ENCODE measurements around the gene DNASE1.
"Not testable (repeated sequence)": the region's sequence is repeated elsewhere in the genome, so short reads cannot be mapped to it uniquely, and the experiment has no call there.

DNASE1 gene, protein sequence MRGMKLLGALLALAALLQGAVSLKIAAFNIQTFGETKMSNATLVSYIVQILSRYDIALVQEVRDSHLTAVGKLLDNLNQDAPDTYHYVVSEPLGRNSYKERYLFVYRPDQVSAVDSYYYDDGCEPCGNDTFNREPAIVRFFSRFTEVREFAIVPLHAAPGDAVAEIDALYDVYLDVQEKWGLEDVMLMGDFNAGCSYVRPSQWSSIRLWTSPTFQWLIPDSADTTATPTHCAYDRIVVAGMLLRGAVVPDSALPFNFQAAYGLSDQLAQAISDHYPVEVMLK

DNA sequence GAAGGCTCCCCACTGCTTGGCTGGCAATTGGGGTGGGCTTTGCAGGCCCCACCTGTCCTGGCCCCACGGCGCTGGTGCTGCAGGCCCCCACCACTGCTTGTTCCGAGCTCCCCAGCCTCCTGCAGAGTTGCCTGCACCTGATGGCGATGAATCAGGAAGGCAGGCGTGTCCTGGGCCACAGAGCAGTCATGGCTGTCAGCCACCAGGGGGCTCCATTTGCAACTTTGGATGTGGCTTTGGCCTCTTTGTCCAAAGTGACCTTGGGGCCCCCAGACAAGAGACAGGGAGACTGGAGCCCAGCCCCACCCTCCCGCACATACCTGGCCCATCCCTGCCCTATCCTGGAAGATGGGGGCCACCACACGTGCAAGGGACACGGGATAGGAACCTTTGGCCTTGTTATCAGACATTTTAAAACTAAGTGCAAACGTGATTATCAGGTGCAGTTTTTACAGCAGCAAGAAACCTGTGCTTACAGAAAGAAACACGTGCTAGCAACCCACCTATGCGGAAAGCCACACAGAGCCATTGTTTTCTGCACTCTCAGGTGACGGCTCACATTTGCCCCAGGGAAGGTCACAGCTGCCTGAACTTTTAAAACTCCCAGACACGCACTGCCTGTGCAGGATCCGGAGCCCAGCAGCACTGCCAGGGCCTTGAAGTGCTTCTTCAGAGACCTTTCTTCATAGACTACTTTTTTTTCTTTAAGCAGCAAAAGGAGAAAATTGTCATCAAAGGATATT, at the start of gene DNASE1:
Gene DNASE1 (plus strand): TSS at position 443 of the 743 bp plus-strand sequence. CDS start 683 bp downstream, outside the sequence.
- DNase-seq = no peak

DNA sequence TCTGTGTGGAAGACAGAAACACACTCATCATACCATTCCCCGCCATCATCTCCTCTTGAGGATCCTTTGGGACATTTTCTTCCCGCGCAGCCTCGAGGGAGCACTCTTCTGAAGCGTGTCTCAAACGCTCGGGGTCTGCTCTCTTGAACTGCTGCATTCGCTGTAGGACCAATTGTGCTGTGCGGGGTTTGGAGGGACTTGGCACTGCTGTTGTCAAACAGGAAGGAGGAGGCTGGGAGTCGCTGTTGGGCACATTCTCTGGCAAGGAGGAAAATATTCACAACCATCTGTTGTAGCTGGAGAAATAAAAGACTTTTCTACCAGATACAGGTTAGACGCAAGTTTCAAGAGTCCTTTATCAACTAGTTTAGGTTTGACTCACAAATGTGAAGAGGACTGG, 48.0 kb upstream of the DNASE1 start:
- no peak for DNase-seq

DNA sequence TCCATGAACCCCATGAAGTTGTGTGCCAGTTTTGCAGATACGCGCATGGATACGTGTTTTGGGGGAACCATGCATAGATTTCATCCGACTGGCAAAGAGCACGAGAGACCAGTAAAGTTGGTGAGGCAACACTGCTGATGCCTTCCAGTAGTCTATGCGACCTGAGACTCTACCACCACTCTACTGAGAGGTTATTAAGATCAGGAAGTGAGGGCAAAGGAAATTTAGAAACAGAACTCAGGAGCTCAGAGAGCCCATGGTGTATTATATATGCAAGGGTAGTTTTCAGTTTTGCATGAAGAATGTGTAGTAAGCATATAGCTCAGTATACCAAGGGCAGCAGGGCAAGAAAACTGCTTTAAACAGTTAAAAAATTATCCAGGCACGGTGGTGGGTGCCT, 47.3 kb upstream of the DNASE1 start:
- no peak for DNase-seq

DNA sequence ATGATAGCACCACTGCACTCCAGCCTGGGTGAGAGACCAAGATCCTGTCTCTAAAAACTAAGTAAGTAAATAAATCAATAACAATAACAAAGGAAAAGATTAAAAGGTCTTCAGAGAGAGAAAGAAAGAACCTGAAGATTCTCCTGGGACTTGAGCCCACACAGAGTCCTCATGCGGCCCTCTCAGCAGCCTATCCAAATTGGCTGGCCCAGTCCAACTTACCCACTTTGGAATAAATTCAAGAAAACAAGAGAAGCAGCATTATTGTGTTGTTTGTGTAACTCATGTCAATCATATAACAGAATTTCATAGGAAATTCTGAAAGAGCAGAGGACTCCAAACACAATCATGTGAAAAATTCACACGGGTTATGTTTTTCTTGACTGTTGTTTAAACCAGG, 46.9 kb upstream of the DNASE1 start:
- no peak for DNase-seq

DNA sequence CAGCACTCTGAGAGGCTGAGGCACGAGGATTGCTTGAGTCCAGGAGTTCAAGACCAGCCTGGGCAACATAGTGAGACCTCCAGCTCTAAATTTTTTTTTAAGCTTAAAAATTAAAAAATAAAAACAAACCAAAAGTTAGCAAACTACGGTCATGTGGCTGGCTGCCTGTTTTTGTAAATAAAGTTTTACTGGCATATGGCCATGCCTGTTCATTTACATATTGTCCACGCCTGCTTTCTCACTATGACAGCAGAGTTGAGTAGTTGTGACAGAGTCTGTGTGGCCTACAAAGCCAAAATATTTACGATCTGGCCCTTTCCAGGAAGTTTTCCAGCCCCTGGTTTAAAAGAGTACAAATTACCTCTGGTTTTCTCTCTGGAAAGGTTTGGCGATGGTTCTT, 46.4 kb upstream of the DNASE1 start:
- DNase-seq = no peak

DNA sequence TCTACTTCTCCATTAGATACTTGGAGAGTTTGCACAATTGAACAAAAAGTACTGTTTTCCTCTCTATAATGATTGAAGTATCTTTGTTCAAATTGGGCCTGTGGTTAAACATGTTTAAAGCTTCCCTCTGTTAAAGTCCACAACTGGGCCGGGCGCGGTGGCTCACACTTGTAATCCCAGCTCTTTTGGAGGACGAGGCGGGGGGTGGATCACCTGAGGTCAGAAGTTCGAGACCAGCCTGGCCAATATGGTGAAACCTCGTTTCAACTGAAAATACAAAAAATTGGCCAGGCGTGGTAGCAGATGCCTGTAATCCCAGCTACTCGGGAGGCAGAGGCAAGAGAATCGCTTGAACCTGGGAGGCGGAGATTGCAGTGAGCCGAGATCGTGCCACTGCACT, 45.5 kb upstream of the DNASE1 start:
- DNase-seq = not testable (repeated sequence)

DNA sequence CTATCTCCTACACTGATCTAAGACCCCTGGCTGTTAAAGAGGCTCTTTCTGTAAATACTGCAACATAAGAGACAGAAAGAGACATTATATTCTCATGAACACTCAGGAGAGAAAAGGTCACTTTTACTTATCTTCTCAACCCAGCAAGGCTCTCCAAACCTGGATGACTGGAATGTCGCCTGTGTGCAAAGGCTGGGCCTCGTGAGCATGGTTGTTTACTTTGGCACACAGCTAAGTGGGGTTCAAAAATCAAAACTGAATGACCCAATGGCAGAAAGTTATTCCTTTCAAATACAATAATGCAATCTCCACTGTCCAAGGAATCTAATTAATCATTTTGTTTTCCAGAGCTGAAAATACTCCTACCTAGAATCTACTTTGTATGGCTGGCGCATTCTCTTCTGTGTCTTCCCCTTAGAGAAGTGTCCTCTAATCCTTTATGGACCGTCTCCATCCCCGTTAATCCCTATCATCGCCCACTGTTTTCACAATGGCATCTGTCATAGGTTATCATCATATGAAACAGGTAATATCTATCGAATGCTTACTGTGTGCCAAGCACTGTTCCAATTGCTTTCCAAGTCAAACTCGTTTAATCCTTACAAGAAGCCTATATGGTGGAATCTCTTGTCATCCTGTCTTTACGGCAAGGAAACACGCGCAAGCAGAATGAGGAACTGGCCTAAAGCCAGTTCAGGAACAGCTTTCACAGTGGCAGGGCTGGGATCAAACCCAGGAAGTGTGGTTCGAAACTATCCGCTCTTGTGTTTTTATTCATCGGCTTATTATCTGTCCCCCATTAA, 44.4 kb upstream of the DNASE1 start:
- no peak for DNase-seq

DNA sequence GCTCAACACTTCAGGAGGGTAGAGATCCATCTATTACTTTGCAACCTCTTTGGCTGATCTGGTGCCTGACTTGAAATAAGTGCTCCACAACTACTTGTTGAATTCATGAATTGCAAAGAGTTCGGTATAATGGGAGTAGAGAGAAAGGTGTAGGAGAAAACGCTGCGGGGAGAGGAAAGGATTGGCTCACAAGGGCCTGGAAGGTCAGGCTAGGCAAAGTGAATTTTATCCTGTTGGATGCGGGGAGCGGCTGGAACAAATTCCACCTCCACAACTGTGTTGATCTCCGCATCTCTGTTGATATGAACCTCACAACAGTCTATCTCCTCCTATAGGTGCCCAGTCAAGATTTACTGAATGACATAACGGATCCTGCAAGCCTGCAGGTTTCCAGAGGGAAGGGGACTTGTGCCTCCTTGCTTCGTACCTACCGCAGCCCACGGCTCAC, 43.8 kb upstream of the DNASE1 start:
- DNase-seq = no peak

DNA sequence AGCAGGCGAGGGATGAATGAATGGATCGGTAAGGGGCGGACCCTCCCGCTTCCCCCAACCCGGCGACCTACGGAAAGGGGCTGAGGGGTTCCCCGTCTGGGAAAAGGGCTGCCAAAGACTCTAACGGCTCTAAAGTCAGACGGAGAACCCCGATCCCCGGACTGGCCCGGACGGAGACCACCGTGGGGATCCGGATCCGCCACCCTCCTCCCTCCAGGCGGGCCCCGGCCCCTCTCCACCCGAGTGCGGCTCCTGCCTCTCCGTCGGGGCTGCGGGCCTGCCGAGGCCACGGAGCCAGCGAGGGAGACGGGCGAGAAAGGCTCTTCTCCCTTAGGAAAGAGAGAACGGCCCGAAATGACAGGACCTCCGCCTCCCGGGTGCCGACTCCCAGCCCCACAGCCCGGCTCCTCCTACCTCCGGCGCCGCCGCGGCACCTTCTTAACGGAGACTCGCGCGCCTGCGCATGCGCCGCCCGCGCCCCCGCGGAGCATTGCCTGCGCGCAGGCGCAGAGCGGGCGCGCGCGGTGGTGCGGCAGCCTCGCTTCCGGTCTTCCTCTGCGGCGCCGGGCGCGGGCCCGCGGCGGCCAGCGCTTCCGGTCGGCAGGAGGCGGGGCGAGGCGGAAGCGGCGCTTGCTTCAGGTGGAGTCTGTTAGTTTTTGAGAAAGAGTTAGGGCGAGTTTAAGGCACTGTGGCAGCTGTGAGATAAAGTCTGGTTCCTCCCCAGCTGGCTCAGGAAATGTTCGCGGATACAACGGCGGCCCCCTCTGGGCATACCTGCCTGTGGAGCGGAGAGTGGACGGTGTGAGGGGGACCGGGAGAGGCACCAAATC, 43.1 kb upstream of the DNASE1 start, which contains the start of gene SLX4:
Gene SLX4 (minus strand): TSS at position 461 of the 830 bp plus-strand sequence. CDS start 2,642 bp downstream, outside the sequence.
- peak; percentile 26 for DNase-seq

DNA sequence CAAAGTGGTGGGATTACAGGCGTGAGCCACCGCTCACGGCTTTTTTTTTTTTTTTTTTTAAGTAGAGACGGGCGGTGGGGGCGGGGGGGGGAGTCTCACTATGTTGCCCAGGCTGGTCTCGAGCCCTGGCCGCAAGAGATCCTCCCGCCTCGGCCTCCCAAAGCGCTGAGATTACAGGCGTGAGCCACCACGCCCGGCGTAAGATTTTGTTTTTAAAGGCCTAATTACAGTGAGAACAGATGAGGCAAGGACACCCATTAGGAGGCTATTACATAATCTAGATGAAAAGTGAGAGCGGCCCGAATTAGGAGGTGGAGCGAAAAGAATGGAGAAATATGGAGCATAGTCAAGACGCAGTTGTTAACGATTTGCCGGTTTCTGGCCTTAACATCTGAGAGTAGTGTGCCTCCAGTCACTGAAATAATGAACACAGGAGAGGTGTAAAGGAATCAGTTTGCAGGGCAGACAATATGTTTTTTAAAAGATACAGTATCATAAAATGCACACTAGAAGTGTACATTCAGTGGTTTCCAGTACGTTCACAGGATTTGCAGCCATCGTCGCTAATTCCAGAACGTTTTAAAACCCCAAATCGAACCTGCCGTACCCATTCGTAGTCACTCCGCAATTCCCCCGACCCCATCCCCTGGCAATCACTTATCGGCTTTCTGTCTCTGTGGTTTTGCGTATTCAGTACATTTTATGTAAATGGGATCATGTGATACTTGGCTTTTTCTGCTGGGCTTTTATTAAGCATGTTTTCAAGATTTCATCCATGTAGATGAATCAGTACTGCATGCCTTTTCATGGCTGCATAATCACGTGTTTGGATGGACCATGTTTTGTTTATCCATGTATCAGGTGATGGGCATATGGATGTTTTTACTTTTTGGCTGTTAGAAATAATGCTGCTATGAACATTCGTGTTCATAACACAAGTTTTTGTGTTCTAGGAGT, 41.7 kb upstream of the DNASE1 start:
- no peak for DNase-seq

DNA sequence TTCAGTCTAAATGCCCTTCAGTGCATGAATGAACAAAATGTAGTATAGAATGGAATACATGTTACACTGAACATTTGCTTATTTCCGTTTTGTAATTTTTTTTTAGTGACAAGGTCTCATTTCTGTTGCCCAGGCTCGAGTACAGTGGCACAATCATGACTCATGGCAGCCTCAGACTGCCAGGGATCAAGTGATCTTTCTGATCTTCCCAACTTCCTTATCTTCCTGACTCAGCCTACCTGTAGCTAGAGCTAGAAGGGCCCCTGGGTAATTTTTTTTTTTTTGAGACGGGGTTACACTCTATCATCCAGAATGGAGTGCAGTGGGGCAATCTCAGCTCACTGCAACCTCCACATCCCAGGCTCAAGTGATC, 35.7 kb upstream of the DNASE1 start:
- no peak for DNase-seq

DNA sequence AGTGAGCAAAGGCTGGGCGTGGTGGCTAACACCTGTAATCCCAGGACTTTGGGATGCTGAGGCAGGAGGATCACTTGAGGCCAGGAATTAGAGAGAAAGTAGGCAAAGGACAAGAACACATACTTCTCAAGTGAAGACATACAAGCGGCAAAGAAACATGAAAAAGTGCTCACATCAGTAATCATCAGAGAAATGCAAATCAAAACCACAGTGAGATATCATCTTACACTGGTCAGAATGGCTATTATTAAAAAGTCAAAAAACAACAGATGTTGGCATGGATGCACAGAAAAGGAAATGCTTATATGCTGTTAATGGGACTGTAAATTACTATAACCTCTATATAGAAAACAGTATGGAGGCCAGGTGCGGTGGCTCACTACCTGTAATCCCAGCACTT, 30.8 kb upstream of the DNASE1 start:
- DNase-seq = no peak

DNA sequence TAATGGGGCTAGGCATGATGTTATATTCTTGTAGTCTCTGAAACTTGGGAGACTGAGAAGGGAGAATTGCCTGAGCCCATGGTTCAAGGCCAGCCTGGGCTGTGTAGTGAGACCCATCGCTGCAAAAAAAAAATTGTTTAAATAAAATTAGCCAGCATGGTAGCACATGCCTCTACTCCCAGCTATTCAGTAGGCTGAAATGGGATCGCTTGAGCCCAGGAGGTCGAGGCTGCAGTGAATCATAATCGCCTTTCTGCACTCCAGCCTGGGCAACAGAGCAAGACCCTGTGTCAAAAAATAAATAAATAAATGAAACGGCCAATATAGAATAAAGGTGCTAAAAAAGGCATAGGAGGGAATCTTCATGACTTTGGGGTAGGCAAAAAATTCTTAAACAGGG, 29.2 kb upstream of the DNASE1 start:
- no peak for DNase-seq

DNA sequence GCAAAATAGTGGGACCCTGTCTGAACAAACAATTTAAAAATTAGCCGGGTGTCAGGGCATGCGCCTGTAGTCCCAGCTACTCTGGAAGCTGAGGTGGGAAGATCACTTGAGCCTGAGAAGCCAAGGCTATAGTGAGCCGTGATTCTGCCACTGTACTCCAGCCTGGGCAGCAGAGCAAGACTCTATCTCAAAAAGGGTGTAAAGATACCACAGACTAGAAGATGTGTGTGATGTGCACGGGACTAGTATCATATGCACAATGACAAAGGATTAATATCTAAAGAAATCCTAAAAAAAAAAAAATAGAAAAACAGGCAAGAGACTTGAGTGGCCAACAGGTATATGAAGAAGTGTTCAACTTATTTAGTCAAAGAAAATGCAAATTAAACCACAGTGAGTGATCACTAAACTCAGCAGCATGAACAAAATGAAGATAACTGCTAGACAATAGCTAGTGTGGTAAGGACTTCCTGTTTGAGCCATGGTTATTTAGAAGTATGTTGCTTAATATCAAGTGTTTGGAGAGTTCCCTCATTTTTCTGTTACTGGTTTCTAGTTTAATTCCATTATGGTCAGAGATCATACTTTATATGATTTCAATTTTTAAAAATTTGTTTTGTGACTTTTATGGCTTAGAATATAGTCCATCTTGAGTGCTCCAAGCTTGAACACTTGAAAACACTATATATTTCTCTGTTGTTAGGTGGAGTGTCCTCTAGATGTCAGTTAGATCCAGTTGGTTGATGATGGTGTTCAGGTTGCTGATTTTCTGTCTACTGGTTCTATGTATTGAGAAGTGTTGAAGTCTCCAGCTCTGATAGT, 28.4 kb upstream of the DNASE1 start:
- DNase-seq = no peak

DNA sequence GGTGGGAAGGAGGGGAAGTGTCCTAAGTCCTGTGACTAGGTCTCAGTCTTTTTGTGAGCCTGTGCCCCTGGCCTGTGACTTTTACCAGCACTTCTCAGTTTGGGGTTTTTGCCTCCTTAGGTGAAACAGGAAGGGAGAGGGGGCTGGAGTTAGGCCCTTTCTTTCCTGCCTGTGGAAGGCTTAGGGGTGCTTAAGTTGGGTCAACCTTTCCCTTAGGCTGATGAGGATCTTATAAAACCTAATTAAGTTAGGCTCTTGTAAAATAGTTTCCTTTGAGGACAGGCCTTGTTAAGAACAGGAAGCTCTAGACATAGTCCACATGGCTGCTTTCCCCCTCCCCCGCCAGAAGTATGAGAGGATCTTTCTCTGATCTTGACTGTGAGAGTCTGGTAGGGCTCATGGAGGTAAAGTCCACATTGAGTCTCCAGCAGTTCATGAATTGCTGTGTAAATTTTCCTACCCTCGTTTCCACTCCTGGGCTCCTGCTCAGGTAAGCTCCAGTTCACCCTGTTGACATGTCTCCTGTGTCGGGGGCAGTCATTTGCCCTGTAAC, 17.0 kb upstream of the DNASE1 start:
- DNase-seq = no peak

DNA sequence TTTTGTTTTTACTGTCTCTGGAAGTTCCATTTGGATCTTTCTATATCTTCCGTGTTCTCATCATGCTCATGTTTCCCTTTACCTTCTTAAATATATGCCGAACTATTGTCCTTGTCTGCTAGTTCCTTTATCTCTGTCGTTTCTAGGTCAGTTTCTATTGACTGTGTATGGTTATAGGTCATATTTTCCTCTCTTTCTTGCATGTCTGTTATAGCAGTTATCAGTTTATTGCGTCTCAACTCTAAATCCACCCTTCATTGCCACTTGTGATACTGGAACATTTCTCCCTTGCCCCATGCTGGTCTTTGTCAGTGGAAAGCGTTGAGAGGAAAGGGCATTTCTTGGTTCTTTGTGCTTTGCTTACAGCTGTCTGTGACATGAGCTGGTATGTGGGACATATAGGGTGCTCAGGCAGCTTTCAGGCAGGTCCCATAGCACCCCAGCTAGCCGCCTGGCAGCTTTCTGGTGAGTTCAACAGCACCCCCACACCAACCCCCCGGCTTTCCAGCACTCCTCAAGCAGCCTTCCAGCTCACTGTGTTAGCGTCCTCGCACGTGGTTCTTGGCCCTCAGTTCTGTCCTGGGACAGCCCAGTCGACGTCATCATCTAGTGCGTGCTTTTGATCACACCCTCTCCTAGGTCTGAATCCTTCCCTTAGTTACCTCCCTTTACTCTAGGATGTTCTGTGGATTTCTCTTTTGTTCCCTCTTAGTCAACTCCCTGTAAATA, 15.4 kb upstream of the DNASE1 start:
- DNase-seq = no peak

DNA sequence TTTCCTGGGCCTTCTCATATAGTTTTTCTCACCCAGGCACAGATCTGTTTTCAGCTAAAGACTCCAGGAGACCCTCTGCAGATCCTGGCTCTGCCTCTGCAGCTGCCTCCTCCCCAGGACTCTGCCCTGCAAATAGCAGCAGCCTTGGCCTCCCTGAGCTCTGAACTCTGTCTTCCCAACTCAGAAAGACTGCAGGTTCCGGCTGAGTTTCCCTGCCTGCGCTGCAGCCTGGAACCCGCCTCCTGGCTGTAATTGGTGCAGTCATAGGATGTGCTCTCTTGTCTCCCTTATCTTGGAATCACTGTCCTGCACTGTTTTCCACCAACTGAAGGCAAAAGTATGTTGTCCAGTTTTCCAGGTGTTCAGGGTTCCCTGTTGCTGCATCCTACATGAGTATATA, 14.3 kb upstream of the DNASE1 start:
- no peak for DNase-seq

DNA sequence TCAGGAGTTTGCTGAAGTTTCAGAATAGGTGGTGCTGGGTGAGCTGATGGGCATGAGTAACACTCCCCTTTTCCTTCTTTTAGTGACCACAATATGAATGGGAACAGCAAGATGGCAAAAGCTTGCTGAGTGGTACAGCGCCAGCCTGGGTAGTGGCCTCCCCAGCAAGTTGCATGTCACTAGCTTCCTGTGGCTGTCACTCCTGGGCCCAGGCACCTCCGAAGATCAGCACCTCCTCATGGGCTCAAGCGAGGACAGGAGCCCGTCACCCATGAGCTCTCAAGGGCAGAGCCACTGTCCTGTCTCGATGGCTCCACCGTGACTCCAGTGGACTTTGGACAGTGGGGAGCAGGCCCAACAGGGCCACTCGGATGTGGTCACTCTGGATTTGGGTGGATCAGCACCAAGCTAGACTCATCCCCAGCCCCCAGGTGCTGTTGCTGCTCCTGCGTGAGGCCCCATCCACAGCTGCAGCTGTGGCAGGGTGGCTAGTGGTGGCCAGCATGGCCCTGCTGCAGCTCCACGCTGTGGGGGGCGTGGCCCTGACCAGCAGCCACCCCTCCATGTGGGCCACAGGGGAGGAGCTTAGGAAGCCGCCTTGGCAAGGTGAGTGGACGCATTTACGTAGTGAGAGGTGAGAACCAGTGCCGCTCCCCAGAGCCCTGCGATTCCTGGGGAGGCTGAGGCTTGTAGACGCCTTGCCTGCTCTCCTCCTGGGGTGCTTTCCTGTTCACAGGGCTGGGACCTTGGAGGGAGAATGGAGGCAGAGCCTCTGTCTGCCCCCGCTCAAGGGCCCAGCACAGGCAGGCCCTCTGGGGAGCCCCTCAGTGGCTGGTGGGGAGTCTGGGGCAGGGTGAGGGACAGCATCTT, 13.6 kb upstream of the DNASE1 start:
- DNase-seq = no peak
